ENCODE measurements around the gene C1QTNF3.

The C1QTNF3 gene

DNA sequence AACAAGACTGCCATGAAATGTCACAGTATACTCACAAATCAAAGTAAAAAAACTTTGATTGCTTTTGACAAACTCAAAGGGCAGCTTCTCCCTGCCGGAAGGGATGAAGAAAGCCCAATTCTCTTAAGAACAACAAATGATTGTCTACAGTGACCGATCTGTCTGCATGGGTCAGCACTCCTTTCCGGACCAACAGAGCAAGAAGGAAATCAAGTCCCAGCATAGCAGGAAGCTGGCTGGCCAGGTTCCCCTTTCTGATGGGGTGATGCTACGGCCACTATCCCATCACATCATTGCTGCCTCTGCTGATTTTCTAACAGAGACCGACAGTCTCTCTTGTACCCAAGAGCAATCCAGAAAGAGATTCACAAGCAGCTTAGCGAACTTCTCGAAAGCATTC lies 692 bp downstream of the C1QTNF3 start:
- no peak for DNase-seq (ENCODE audit: low spot score)
- TF ChIP-seq CTCF (IDR thresholded peaks at IDR 0.05; ENCODE audit: extremely low read depth, missing control alignments) = no peak

DNA sequence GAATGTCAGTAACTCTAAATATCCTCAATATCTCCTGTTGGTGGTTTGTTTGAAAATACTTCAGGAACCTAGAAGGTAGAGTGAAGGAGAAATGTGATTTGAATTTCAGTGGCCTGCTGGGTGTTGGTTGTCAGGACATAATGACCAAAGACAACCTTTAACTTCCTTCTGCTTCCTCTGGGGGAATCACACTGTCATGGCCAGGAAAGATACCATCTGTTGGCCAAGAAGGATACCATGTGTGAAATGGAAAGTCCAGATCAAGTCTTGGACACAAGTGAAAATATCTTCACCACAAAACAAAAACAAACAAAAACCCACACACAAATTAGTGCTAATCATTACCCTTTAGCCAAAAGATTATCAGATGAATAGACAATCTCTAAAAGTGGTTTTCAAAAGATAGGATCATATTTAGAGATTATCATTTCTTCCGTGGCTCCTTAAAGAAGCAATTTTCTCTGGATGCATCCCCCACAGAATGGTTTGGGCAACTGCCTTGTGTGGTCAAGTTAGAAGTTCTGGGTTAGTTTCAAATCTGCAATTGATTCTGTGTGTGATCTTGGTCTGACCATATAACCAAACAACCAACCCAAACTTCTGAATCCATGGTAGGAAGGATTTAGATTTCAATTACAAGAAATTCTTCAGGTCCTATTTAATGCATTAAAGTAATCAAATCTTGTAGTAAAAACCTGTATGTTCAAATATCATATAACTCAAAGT lies 1.6 kb downstream of the C1QTNF3 start:
- TF ChIP-seq CTCF (IDR thresholded peaks at IDR 0.05; ENCODE audit: extremely low read depth, missing control alignments) = no peak
- no peak for DNase-seq (ENCODE audit: low spot score)

- no peak for DNase-seq (ENCODE audit: low spot score)
- TF ChIP-seq CTCF (IDR thresholded peaks at IDR 0.05; ENCODE audit: extremely low read depth, missing control alignments) = no peak
These were observed 2.5 kb downstream of the C1QTNF3 start for GRCh38 chr5:34040472-34040871.

GRCh38 chr5:34039398-34040157 lies 3.4 kb downstream of the C1QTNF3 start:
- TF ChIP-seq CTCF (IDR thresholded peaks at IDR 0.05; ENCODE audit: extremely low read depth, missing control alignments) = no peak
- no peak for DNase-seq (ENCODE audit: low spot score)

GRCh38 chr5:34038838-34039237 lies 4.2 kb downstream of the C1QTNF3 start:
- TF ChIP-seq CTCF (IDR thresholded peaks at IDR 0.05; ENCODE audit: extremely low read depth, missing control alignments) = no peak
- no peak for DNase-seq (ENCODE audit: low spot score)

DNA sequence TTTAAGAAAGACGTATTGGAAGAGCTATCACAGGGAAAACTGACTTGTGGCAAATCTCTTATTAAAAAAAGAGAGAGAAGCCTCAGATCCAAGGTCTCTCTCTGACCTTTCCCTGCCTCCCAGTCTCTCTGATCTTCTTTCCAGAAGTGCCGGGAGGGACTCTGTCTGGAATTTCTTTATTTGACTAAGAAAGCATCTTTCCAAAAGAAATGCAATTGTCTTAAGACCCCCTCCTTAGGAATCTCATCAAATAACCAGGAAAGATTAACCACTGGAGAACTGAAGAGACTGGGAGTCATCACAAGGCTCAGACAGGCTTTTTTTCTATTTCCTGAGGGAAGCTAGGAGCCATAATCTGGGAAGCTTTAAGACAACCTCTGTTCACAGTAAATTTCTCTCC lies 4.6 kb downstream of the C1QTNF3 start:
- no peak for DNase-seq (ENCODE audit: low spot score)
- no peak for TF ChIP-seq CTCF (IDR thresholded peaks at IDR 0.05; ENCODE audit: extremely low read depth, missing control alignments)

- DNase-seq (ENCODE audit: low spot score) = no peak
- no peak for TF ChIP-seq CTCF (IDR thresholded peaks at IDR 0.05; ENCODE audit: extremely low read depth, missing control alignments)
These were observed 5.3 kb downstream of the C1QTNF3 start for GRCh38 chr5:34037726-34038125.
